GM23338 (cell line): ENCODE results near the gene TCF7L2.

Source experiments
- CREB1 ChIP-seq: fragments of 250-450 bp; sonication (Bioruptor Pico); IDR thresholded peaks from 2 replicates; pipeline ENCODE4 v1.5.0; 2020; ENCODE audit warnings: low read depth, mild to moderate bottlenecking, moderate library complexity
- EZH2 ChIP-seq: fragments of 200-600 bp; sonication (generic); IDR thresholded peaks from one replicate; pipeline ENCODE4 v1.8.0; 2017; ENCODE audit warnings: antibody characterized with exemption, mild to moderate bottlenecking, low read depth; ENCODE audit not compliant: unreplicated experiment
- EZH2phosphoT487 ChIP-seq: fragments of 200-600 bp; sonication (generic); IDR thresholded peaks from one replicate; pipeline ENCODE4 v1.8.1; 2018; ENCODE audit warnings: antibody characterized with exemption; ENCODE audit not compliant: unreplicated experiment
- NANOG ChIP-seq: IDR thresholded peaks from 2 replicates; pipeline ENCODE4 v1.6.1; 2016; ENCODE audit warnings: antibody characterized with exemption, borderline replicate concordance
- POLR2AphosphoS5 ChIP-seq: IDR thresholded peaks from 2 replicates; pipeline ENCODE4 v1.6.1; 2016; ENCODE audit warnings: antibody characterized with exemption, low read depth
- ZNF114 ChIP-seq: fragments of 250-450 bp; sonication (Bioruptor Pico); IDR thresholded peaks from 2 replicates; pipeline ENCODE4 v1.5.0; 2020; ENCODE audit warnings: mild to moderate bottlenecking, moderate library complexity
- TF ChIP-seq, protein P1 (sequence below), 2 experiments: fragments of 200-600 bp in 1 of 2; sonication (generic) in 1 of 2; conservative IDR thresholded peaks; 2 replicates each; pipeline versions ENCODE4 v1.5.1 to v1.6.1; 2016 to 2017; ENCODE audit warnings: antibody characterized with exemption in 2 of 2, low read depth in 2 of 2, mild to moderate bottlenecking in 2 of 2, moderate library complexity in 1 of 2
- TF ChIP-seq, protein P2 (sequence below): IDR thresholded peaks from one replicate; pipeline ENCODE4 v1.6.1; 2018; ENCODE audit warnings: antibody characterized with exemption; ENCODE audit not compliant: unreplicated experiment
- TF ChIP-seq, protein P3 (sequence below): IDR thresholded peaks from 2 replicates; pipeline ENCODE4 v1.6.1; 2016; ENCODE audit warnings: antibody characterized with exemption

DNA sequence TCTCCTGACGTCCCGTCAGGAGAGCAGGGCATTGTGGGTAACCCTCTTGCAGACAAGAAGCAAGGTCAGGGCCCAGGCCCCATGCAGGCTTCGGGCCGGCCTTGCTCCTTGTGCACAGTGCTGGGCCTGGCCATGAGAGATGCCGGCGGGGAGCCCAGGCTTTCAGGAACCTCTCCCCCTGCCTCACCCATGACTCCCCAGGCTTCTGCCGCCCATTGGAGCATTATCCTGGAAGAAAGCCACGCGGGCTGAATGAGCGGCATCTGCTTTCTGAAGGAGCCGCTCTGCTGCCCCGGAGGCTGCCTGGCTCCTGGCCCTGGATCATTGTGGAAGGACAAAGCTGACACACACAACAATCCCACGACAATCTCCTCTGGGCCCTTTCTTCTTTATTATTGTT, 233.5 kb downstream of the TCF7L2 start:
- TF ChIP-seq EZH2 (no peak), EZH2phosphoT487 (no peak), CREB1 (no peak), POLR2AphosphoS5 (no peak), NANOG (no peak), ZNF114 (CRISPR knock-in tag) (no peak)
- TF ChIP-seq, protein P1, sequence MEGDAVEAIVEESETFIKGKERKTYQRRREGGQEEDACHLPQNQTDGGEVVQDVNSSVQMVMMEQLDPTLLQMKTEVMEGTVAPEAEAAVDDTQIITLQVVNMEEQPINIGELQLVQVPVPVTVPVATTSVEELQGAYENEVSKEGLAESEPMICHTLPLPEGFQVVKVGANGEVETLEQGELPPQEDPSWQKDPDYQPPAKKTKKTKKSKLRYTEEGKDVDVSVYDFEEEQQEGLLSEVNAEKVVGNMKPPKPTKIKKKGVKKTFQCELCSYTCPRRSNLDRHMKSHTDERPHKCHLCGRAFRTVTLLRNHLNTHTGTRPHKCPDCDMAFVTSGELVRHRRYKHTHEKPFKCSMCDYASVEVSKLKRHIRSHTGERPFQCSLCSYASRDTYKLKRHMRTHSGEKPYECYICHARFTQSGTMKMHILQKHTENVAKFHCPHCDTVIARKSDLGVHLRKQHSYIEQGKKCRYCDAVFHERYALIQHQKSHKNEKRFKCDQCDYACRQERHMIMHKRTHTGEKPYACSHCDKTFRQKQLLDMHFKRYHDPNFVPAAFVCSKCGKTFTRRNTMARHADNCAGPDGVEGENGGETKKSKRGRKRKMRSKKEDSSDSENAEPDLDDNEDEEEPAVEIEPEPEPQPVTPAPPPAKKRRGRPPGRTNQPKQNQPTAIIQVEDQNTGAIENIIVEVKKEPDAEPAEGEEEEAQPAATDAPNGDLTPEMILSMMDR (conservative IDR thresholded peaks at IDR 0.05; ENCODE audit: low read depth in 2 of 2) = no peak
- TF ChIP-seq, protein P2, sequence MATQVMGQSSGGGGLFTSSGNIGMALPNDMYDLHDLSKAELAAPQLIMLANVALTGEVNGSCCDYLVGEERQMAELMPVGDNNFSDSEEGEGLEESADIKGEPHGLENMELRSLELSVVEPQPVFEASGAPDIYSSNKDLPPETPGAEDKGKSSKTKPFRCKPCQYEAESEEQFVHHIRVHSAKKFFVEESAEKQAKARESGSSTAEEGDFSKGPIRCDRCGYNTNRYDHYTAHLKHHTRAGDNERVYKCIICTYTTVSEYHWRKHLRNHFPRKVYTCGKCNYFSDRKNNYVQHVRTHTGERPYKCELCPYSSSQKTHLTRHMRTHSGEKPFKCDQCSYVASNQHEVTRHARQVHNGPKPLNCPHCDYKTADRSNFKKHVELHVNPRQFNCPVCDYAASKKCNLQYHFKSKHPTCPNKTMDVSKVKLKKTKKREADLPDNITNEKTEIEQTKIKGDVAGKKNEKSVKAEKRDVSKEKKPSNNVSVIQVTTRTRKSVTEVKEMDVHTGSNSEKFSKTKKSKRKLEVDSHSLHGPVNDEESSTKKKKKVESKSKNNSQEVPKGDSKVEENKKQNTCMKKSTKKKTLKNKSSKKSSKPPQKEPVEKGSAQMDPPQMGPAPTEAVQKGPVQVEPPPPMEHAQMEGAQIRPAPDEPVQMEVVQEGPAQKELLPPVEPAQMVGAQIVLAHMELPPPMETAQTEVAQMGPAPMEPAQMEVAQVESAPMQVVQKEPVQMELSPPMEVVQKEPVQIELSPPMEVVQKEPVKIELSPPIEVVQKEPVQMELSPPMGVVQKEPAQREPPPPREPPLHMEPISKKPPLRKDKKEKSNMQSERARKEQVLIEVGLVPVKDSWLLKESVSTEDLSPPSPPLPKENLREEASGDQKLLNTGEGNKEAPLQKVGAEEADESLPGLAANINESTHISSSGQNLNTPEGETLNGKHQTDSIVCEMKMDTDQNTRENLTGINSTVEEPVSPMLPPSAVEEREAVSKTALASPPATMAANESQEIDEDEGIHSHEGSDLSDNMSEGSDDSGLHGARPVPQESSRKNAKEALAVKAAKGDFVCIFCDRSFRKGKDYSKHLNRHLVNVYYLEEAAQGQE = no peak
- TF ChIP-seq, protein P3, sequence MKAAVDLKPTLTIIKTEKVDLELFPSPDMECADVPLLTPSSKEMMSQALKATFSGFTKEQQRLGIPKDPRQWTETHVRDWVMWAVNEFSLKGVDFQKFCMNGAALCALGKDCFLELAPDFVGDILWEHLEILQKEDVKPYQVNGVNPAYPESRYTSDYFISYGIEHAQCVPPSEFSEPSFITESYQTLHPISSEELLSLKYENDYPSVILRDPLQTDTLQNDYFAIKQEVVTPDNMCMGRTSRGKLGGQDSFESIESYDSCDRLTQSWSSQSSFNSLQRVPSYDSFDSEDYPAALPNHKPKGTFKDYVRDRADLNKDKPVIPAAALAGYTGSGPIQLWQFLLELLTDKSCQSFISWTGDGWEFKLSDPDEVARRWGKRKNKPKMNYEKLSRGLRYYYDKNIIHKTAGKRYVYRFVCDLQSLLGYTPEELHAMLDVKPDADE = no peak
